Measurements from ENCODE around the gene PACRG. TPM values are rescaled to one million over a fixed set of nuclear protein-coding genes. Genes with fewer than 3 reads are reported as not detected.

The PACRG gene
- total and polyA plus RNA-seq, 2 experiments from 2014 or later, result 0.83 to 3.7 TPM

DNA sequence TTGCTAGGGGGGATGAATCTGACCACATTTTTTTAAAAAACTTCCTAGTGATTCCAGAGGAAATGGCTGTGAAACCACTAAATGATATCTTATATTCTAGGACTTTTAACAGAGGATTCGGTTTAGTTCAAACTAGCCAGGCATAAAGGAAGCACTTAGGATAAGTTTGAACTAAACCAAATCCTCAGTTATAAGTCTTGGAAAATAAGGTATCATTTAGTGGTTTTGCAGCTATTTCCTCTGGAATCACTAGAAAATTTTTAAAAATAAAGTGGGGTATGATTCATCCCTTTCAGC is 358.8 kb downstream of the PACRG start:
- Histone ChIP-seq H3K27me3 (no peaks in the 10 kb centered on the region), H3K36me3 (no peaks in the 10 kb centered on the region), H3K27ac (peak overlapping the region; percentile 96), H3K4me1 (ENCODE audit: low read depth) (peaks cover 63% of the 10 kb centered on the region), H3K4me3 (no peak overlapping the region), H3K9me3 (ENCODE audit: low read depth) (no peaks in the 10 kb centered on the region)
- TF ChIP-seq, protein P1, sequence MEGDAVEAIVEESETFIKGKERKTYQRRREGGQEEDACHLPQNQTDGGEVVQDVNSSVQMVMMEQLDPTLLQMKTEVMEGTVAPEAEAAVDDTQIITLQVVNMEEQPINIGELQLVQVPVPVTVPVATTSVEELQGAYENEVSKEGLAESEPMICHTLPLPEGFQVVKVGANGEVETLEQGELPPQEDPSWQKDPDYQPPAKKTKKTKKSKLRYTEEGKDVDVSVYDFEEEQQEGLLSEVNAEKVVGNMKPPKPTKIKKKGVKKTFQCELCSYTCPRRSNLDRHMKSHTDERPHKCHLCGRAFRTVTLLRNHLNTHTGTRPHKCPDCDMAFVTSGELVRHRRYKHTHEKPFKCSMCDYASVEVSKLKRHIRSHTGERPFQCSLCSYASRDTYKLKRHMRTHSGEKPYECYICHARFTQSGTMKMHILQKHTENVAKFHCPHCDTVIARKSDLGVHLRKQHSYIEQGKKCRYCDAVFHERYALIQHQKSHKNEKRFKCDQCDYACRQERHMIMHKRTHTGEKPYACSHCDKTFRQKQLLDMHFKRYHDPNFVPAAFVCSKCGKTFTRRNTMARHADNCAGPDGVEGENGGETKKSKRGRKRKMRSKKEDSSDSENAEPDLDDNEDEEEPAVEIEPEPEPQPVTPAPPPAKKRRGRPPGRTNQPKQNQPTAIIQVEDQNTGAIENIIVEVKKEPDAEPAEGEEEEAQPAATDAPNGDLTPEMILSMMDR (IDR thresholded peaks at IDR 0.05; ENCODE audit: low read depth, low read length), result no peak
- peak in 1 of 2 donors; percentile 1 for DNase-seq (ENCODE audit: low read depth in 1 of 2, low spot score in 1 of 2)

DNA sequence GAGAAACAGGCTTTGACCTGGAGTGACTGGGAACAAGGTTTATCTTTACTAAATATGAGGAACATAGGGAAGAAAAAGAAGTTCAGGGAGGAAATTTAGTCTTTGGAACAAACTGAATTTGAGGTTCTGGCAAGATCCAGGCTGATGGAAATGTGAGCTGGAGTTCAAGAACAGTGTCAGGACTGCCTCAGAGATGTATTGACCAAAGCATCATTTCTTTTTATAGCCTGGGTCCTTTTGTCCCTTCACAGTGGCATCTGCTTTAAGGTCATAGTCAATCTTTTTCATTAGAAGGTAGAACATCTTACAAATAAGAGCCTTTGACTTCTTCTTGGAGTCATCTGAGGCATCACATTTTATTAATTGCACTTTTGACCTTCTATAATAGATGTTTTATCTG is 360.2 kb downstream of the PACRG start:
- Histone ChIP-seq H3K9me3 (ENCODE audit: low read depth) (no peaks in the 10 kb centered on the region), H3K4me3 (peak overlapping the region; percentile 3), H3K36me3 (no peaks in the 10 kb centered on the region), H3K27ac (no peak overlapping the region), H3K27me3 (no peaks in the 10 kb centered on the region), H3K4me1 (ENCODE audit: low read depth) (peaks cover 58% of the 10 kb centered on the region)
- TF ChIP-seq, protein P1 (IDR thresholded peaks at IDR 0.05; ENCODE audit: low read depth, low read length), result no peak
- DNase-seq (ENCODE audit: low read depth in 1 of 2, low spot score in 1 of 2), result no peak

DNA sequence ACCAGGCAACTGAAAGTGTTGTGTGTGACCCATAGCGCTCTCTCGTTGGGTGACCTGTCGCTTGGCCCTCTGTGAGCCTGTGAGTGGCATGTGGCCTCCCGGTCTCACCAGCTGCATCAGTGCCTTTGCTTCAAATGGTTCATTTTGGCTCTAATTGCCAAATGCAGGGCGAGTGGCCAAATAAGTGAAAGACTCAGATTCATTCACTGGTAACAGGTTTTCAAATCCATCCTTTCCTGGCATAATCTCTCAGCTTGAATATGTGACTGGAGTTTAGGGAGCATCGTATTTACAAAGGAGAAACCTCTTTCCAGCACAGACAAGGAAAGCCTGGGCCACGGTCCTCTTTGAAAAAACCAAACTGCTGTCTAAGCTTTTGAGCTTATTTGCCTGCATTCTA is 365.1 kb downstream of the PACRG start:
- TF ChIP-seq, protein P1 (IDR thresholded peaks at IDR 0.05; ENCODE audit: low read depth, low read length), result no peak
- no peak overlapping the region for H3K4me3 ChIP-seq
- no peak for DNase-seq (ENCODE audit: low read depth in 1 of 2, low spot score in 1 of 2)
- H3K27ac ChIP-seq, result no peak overlapping the region
- H3K9me3 ChIP-seq (ENCODE audit: low read depth), result no peaks in the 10 kb centered on the region
- no peaks in the 10 kb centered on the region for H3K36me3 ChIP-seq
- peaks cover 16% of the 10 kb centered on the region for H3K4me1 ChIP-seq (ENCODE audit: low read depth)
- H3K27me3 ChIP-seq, result no peaks in the 10 kb centered on the region

DNA sequence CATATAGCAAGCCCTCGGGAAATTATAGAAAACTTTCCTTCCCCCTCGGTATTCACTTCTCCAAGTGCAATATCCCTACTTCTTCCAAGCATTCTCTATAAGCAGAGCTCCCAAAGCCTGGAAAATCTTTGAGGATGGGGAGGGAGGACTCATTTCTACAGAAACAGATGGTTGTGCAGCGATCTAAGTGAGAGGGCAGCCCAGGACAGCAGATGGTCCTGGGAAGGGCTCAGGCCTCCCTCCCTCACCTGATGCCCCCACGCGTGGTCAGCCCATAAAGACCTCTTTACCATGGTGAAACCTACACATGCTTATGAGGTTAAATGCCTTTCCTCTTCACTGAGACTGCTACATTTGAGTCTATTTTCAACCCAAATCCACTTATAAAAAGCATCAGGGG is 367.1 kb downstream of the PACRG start:
- H3K9me3 ChIP-seq (ENCODE audit: low read depth), result no peaks in the 10 kb centered on the region
- H3K27me3 ChIP-seq, result no peaks in the 10 kb centered on the region
- DNase-seq (ENCODE audit: low read depth in 1 of 2, low spot score in 1 of 2), result no peak
- H3K4me3 ChIP-seq, result no peak overlapping the region
- TF ChIP-seq, protein P1 (IDR thresholded peaks at IDR 0.05; ENCODE audit: low read depth, low read length), result no peak
- H3K27ac ChIP-seq, result no peak overlapping the region
- no peaks in the 10 kb centered on the region for H3K36me3 ChIP-seq
- peaks cover under 1% of the 10 kb centered on the region for H3K4me1 ChIP-seq (ENCODE audit: low read depth)

DNA sequence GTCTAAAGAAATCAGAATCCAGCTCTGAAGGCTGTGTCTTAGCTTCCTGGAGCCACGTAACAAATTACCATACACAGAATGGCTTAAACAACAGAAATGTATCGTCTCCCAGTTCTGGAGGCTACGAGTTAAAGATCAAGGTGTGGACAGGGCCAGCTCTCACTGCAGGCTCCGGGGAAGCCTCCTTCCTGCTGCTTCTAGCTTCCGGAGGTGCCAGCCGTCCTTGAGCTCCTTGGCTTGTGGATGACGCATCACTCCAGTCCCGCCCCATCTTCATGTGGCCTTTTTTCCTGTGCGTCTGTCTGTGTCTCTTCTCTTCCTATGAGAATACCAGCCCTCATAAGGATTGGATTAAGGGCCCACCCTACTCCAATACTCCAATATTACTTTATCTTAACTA is 367.6 kb downstream of the PACRG start:
- no peak for DNase-seq (ENCODE audit: low read depth in 1 of 2, low spot score in 1 of 2)
- Histone ChIP-seq H3K4me1 (ENCODE audit: low read depth) (no peaks in the 10 kb centered on the region), H3K9me3 (ENCODE audit: low read depth) (no peaks in the 10 kb centered on the region), H3K4me3 (no peak overlapping the region), H3K27me3 (no peaks in the 10 kb centered on the region), H3K36me3 (no peaks in the 10 kb centered on the region), H3K27ac (no peak overlapping the region)
- TF ChIP-seq, protein P1 (IDR thresholded peaks at IDR 0.05; ENCODE audit: low read depth, low read length), result no peak

Data from cardiac muscle cell (in vitro differentiated cells and primary cell).